Tibial nerve (tissue), 4 donors: ENCODE data around the gene TOR2A. TPM values are rescaled to one million over a fixed set of nuclear protein-coding genes. Genes with fewer than 3 reads are reported as not detected.

Experiments used
- DNase-seq, 2 donors: peaks; one replicate each; pipeline ENCODE4 v3.0.0-alpha.2; 2019; ENCODE audit warnings: low spot score in 2 of 2
- H3K27ac ChIP-seq, 4 donors: fragments of 200-600 bp; sonication (generic) in 3 of 4; one replicate each; pipeline ENCODE4 v1.5.1; 2017 to 2019; ENCODE audit warnings: mild to moderate bottlenecking in 1 of 4
- H3K27me3 ChIP-seq, 2 donors: fragments of 200-600 bp; sonication (generic) in 1 of 2; one replicate each; pipeline versions ENCODE4 v1.5.1 to v1.6.0; 2017 to 2019
- H3K36me3 ChIP-seq, 3 donors: fragments of 200-600 bp; sonication (generic); one replicate each; pipeline ENCODE4 v1.5.1; 2018 to 2019
- H3K4me1 ChIP-seq, 4 donors: fragments of 200-600 bp; sonication (generic) in 3 of 4; one replicate each; pipeline ENCODE4 v1.5.1; 2017 to 2019
- H3K4me3 ChIP-seq, 4 donors: fragments of 200-600 bp; sonication (generic) in 3 of 4; one replicate each; pipeline ENCODE4 v1.5.1; 2017 to 2019; ENCODE audit warnings: mild to moderate bottlenecking in 1 of 4, moderate library complexity in 1 of 4
- H3K9me3 ChIP-seq, 4 donors: fragments of 200-600 bp; sonication (generic) in 3 of 4; one replicate each; pipeline ENCODE4 v1.5.1; 2017 to 2019
- CTCF ChIP-seq, 5 experiments: fragments of 200-600 bp in 3 of 5; fragments of 450-650 bp in 2 of 5; sonication (generic) in 3 of 5; IDR thresholded peaks; one replicate each; pipeline ENCODE4 v1.5.1; 2016 to 2019; ENCODE audit warnings: antibody characterized with exemption in 5 of 5, mild to moderate bottlenecking in 3 of 5, moderate library complexity in 2 of 5
- EP300 ChIP-seq, 2 donors: sonication (generic); formaldehyde crosslinking; IDR thresholded peaks; one replicate each; pipeline ENCODE4 v1.6.1; 2017; ENCODE audit warnings: antibody characterized with exemption in 2 of 2, mild to moderate bottlenecking in 1 of 2
- POLR2A ChIP-seq, 2 donors: fragments of 450-650 bp; IDR thresholded peaks; one replicate each; pipeline ENCODE4 v1.6.1; 2017; ENCODE audit warnings: antibody characterized with exemption in 2 of 2, mild to moderate bottlenecking in 2 of 2, moderate library complexity in 2 of 2
- WGBS, 2 donors: methylation state at CpG; one replicate each; pipeline ENCODE4 v1.1.5; 2018; 5-methylcytosine and 5-hydroxymethylcytosine counted together
- total RNA-seq, 4 donors: library from RNA; depleted of rRNA; stranded (reverse); fragments of >200 nt; gene quantifications; one replicate each; pipeline ENCODE4 v1.1.0, GENCODE V29; 2016

TOR2A gene
- total RNA-seq, 4 donors from 2014 or later: 13.3 to 15.3 (median 14.4) TPM

DNA sequence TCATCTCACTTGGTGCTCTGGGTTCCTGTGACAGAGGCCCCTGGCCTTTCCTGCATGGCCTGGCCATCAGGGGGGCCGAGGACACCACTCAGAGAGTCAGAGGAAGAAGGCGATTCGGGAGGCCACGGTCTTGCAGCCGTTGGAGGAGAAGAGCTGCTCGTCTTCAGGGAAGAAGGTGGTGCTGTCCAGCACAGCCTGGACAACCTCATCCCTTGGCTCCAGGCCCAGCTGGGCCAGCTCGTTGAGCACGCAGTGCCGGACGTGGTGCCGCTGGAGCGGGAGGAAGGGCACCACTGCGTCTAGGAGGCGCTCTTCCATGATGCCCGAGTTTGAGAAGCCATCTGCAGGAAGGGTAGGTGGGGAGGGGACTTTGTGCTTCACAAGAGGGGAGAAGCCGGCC lies 3.2 kb downstream of the TOR2A start:
- no peak for DNase-seq
- Histone ChIP-seq H3K36me3 (peaks cover 0 to 38% (median 0%) of the 10 kb centered on the region in 3 donors), H3K4me3 (no peak overlapping the region), H3K27me3 (no peaks in the 10 kb centered on the region), H3K4me1 (peaks cover 0 to 23% (median 10%) of the 10 kb centered on the region in 4 donors), H3K27ac (no peak overlapping the region), H3K9me3 (no peaks in the 10 kb centered on the region)
- WGBS, 2 donors: 53 to 67% methylated on average over 16 of the region's 16 CpGs
- TF ChIP-seq EP300 (IDR thresholded peaks at IDR 0.05) (no peak), POLR2A (IDR thresholded peaks at IDR 0.05) (no peak), CTCF (IDR thresholded peaks at IDR 0.05) (no peak)

GRCh38 chr9:127730799-127731410 lies 4.2 kb downstream of the TOR2A start:
- WGBS, 2 donors: 82 to 84% methylated on average over 8 to 9 of the region's 9 CpGs
- Histone ChIP-seq H3K27ac (no peak overlapping the region), H3K4me3 (no peak overlapping the region), H3K4me1 (peaks cover 0 to 23% (median 10%) of the 10 kb centered on the region in 4 donors), H3K36me3 (peaks cover 0 to 38% (median 0%) of the 10 kb centered on the region in 3 donors), H3K27me3 (no peaks in the 10 kb centered on the region), H3K9me3 (no peaks in the 10 kb centered on the region)
- DNase-seq: no peak
- TF ChIP-seq POLR2A (IDR thresholded peaks at IDR 0.05) (no peak), CTCF (IDR thresholded peaks at IDR 0.05) (no peak), EP300 (IDR thresholded peaks at IDR 0.05) (no peak)

DNA sequence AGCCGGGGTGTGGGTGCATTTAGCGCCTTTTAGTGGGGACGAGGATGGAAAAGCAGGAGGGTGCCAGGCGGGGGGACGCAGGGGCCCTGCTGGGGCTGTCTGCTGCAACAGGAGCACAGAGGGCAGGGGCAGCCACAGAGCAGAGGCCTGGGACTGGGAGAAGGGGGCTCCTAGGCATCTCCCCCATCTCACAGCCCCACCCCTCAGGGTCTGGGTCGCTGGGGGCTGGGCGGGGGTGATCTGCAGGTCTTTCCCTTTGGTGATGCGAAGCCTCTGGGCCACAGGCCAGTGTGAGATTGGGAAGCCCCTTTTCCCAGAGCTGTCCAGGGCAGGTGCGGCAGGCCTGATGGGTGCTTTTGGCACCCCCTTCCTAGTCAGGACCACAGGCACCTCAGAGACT lies 4.8 kb downstream of the TOR2A start:
- H3K4me3 ChIP-seq: no peak overlapping the region
- TF ChIP-seq POLR2A (IDR thresholded peaks at IDR 0.05) (no peak), CTCF (IDR thresholded peaks at IDR 0.05) (no peak), EP300 (IDR thresholded peaks at IDR 0.05) (no peak)
- WGBS, 2 donors: 85 to 86% methylated on average over 8 of the region's 9 CpGs

GRCh38 chr9:127729522-127730256 lies 5.4 kb downstream of the TOR2A start:
- WGBS, 2 donors: 80 to 88% methylated on average over 16 to 17 of the region's 18 CpGs
- Histone ChIP-seq H3K27me3 (peaks cover 0 to 2% of the 10 kb centered on the region in 2 donors), H3K27ac (no peak overlapping the region), H3K4me1 (peaks cover 0 to 22% (median 10%) of the 10 kb centered on the region in 4 donors), H3K4me3 (no peak overlapping the region), H3K9me3 (no peaks in the 10 kb centered on the region), H3K36me3 (peaks cover 0 to 38% (median 0%) of the 10 kb centered on the region in 3 donors)
- no peak for DNase-seq
- no peak for TF ChIP-seq POLR2A (IDR thresholded peaks at IDR 0.05)
- no peak for TF ChIP-seq CTCF (IDR thresholded peaks at IDR 0.05)
- TF ChIP-seq EP300 (IDR thresholded peaks at IDR 0.05): no peak

More for the DNA sequence above, 4.8 kb downstream of the TOR2A start:
- H3K4me1 ChIP-seq: peaks cover 0 to 19% (median 10%) of the 10 kb centered on the region in 4 donors
- no peaks in the 10 kb centered on the region for H3K9me3 ChIP-seq
- no peak overlapping the region for H3K27ac ChIP-seq
- H3K27me3 ChIP-seq: no peaks in the 10 kb centered on the region
- DNase-seq: no peak
- H3K36me3 ChIP-seq: peaks cover 0 to 38% (median 0%) of the 10 kb centered on the region in 3 donors

- H3K36me3 ChIP-seq: peaks cover 0 to 38% (median 0%) of the 10 kb centered on the region in 3 donors
- H3K27ac ChIP-seq: no peak overlapping the region
- TF ChIP-seq CTCF (IDR thresholded peaks at IDR 0.05) (no peak), POLR2A (IDR thresholded peaks at IDR 0.05) (no peak), EP300 (IDR thresholded peaks at IDR 0.05) (no peak)
- no peak for DNase-seq
- no peaks in the 10 kb centered on the region for H3K9me3 ChIP-seq
- H3K27me3 ChIP-seq: peaks cover 0 to 9% of the 10 kb centered on the region in 2 donors
- no peak overlapping the region for H3K4me3 ChIP-seq
- peaks cover 0 to 21% (median 1%) of the 10 kb centered on the region in 4 donors for H3K4me1 ChIP-seq
- WGBS, 2 donors: 83 to 85% methylated on average over 8 of the region's 8 CpGs
Observed at GRCh38 chr9:127728808-127729207, 6.3 kb downstream of the TOR2A start.
